GM18505 (cell line): ENCODE results near the gene SMCP.

Source experiments
- ATAC-seq: cut with Tn5 transposase; IDR thresholded peaks from one replicate; pipeline ENCODE4 v1.9.1; 2021; ENCODE audit not compliant: unreplicated experiment
- POLR2A ChIP-seq: IDR thresholded peaks from 4 replicates; pipeline ENCODE4 v1.6.1; 2011; ENCODE audit warnings: borderline replicate concordance; ENCODE audit not compliant: insufficient read depth, insufficient read length; ENCODE audit errors: extremely low read depth

SMCP gene

DNA sequence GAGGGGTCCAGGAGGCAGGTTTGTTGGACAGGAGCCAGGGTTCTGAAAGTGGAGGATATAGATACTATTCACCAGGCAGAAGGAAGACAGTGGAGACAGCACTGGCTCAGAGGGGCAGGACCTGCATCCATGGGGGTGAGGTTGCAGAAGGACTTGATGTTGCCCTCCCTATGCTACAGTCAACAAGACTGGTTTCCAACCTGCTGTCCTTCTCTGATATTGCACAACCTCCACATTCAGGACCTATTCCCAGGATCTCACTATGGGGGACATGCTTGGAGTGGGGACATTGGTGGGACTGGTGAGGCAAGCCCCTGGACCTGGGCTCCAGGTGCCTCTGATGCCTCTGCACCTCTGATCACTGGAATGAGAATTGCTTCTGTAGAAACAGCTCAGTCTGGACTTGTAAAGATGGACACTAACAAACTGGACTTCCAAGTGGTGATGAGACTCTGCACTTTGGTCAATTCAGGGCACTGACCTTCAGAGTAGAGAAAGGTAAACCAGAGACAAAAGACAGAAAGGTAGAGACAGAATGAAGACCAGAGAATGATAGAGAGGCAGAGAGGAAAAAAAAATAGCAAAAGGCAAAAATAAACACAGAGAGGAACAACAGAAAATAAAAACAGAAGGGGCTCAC, 1.6 kb downstream of the SMCP start:
- no peak for ATAC-seq
- no peak for TF ChIP-seq POLR2A

DNA sequence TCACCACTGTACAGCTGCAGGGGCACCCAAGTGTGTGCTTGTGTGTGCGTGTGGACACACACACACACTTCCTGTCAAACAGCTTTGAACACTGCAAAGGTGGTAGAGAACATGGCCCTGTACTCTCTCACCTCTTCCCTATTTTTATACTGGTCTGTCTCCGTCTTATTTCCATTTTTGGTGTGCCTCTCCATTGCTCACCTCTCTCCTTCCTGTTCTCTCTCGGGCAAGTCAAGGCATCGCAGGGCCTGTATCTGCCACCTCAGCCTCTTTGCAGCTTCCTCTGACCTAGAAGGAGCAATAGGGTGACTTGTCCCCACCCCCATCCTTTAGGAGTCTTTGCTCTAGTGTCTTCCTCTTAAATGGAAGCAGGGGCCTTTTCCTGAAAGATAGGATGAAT, 2.2 kb downstream of the SMCP start:
- no peak for TF ChIP-seq POLR2A
- no peak for ATAC-seq

DNA sequence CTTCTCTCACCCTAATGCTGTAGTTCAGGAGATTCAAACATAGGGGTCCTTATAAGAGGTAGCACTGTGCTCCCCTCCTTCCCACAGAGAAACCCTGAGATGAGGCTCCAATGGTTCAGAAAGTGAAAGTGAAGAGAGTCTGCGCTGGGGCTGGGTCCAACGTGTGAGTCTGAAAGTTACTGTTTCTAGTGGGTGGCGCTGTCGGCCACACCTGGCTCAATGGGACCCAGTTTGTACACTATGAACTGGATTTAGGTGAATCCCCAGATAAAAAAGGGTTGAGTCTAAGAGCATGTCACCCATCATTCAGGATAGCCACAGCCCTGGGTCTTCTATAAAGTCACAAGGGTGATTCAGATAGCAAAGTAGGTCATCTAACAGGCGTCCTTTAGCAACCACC, 2.8 kb downstream of the SMCP start:
- no peak for ATAC-seq
- TF ChIP-seq POLR2A = no peak

DNA sequence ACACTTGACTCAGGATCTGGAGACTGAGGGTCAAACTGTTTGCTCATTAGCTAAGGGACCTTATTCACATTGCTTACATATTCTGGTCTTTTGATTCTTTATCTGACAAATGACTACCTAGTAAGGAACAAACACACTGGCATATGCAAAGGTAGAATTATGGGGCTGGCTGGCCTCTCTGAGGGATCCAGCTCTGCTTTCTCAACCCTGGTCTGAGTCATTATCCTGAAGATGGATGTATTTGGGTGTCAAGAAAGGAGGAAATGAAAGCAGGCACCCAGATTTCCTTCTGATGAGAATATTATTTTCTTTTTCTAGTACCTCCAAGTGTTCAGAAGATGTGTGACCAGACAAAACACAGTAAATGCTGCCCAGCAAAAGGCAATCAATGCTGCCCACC, 6.0 kb downstream of the SMCP start:
- TF ChIP-seq POLR2A = no peak
- ATAC-seq = no peak

DNA sequence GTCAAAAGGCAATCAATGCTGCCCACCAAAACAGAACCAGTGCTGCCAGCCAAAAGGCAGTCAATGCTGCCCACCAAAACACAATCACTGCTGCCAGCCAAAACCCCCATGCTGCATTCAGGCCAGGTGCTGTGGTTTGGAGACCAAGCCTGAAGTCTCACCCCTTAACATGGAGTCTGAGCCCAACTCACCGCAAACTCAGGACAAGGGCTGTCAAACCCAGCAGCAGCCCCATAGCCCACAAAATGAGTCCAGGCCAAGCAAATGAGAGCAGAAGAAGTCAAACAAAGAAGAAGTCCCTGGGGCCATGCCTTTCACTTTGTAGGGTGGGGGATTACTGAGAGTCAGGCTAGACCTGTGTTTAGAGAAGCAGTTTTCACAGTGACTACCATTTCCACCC, 6.4 kb downstream of the SMCP start:
- ATAC-seq = no peak
- TF ChIP-seq POLR2A = no peak

DNA sequence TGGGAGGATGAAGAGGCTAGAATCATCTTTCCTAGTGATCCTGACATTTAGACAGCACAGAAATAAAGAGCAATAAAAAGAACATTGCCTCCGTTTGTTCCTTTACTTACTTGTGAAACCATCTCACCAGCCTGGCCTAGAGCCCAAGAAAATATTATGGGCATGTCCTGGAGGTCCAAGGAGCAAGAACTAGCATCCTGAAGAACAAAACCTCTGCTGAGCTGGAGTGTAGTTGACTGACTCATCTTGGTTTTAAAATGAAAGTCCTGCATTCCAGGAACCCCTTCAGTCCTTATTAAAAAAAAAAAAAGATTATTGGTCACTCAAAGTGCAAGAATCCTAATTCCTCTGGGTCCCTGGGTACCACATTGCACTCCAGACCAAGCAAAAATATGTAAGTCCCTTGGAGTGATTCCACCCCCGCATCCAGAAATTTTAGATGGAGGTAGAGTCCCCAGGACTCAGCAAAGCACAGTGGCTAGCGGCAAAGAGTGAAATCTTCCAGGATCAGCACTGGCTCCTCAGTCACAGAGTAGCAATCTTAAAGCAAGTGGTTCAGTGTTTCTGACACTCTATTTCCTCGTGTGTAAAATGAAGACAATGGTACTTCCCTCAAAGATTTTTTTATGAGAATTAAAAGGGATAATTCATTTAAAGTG, 7.0 kb downstream of the SMCP start:
- ATAC-seq = no peak
- TF ChIP-seq POLR2A = no peak

DNA sequence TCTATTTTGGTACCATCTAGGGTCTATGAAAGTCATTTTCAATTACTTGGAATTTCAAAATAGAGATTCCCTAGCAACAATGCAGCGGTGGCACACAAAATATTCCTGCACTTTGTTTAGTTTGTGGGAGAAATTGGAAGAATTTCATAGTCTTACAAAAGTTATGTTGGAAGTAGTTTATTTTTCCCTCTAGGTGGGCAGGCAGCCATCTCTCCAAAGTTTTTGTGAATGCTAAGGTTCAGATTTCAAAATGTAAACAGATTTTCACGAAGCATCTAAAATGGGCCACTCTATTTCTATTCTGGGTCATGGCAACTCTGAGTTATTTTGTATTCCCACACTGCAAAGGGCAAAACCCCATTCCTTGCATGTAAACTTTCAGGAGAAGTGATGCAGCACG, 8.0 kb downstream of the SMCP start:
- no peak for TF ChIP-seq POLR2A
- no peak for ATAC-seq

DNA sequence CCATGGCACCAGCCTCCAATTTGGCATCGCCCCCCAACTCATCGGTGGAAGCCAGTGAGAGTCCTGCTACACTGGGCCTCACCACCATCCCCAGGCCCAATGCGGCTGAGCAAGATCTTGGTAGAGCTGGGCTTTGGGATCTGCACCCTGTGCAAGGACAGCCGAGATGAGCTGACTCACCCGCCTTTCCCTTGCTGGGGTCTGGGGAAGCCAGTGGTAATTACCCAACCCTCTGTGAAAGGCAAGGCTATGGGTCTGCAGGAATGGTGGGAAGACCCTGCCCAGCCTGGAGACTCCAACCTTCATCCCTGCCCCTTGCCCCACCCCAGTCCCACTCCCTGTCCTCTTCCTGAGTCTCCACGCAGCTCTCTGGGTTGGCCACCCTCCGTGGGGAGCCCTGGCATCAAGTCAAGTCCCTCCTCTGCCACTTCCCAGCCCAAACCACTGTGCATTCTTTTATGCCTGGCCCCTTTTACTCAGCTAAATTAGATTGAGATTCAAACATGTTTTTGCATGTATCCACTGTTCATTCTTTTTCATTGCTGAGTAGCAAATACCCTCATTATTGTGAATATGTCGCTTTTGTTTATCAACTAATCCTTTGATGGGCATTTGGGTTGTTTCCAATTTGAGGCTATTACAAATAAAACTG, 8.8 kb downstream of the SMCP start:
- TF ChIP-seq POLR2A = no peak
- no peak for ATAC-seq

DNA sequence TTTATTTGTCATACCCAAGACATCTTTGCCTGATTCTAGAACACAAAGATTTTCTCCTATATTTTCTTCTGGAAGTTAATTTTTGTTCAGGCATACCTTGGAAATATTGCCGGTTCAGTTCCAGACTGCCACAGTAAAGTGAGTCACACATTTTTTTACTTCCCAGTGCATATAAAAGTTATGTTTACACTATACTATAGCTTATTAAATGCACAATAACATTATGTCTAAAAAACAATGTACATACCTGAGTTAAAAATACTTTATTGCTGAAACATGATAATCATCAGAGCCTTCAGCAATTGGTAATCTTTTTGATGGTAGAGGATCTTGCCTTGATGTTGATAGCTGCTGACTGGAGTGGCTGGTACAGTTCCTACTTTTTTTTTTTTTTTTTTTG, 10.0 kb downstream of the SMCP start:
- TF ChIP-seq POLR2A = no peak
- no peak for ATAC-seq

DNA sequence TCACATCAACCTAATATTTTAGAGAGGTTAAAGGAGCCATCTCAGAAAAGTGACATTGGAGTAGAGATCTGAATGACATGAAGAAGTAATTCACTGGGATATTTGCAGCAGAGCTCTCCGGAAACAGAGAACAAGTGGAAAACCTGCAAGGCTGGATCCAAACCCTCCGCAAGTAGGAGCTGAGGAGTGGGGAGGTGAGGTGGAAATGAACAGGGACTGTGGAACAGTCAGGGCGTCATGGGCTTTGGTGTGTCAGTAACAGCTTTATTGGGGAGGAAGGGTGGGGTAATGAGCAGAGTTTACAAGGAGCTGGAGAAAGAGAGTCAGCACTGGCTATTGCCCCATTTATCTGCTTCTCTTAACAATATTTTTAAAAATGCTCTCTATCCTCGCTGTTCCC, 20.9 kb downstream of the SMCP start:
- TF ChIP-seq POLR2A = no peak
- ATAC-seq = no peak

DNA sequence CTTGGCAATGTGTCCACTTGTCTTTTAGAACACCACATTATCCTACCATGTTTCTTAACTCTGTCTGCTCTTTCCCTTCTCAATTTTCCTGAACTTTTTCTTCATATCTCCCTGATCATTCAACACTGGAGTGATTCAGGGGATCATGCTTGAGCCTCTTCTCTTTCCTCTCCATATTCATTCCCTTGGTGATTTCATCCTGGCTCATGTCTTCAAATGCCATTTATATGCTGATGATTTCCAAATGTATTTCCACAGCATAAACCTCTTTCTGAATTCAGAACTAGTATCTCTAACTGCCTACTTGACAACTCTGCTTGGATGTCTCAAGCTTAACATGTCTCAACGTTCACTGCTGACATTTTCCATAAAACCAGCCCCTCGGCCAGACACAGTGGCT, 21.8 kb downstream of the SMCP start:
- no peak for ATAC-seq
- TF ChIP-seq POLR2A = no peak

DNA sequence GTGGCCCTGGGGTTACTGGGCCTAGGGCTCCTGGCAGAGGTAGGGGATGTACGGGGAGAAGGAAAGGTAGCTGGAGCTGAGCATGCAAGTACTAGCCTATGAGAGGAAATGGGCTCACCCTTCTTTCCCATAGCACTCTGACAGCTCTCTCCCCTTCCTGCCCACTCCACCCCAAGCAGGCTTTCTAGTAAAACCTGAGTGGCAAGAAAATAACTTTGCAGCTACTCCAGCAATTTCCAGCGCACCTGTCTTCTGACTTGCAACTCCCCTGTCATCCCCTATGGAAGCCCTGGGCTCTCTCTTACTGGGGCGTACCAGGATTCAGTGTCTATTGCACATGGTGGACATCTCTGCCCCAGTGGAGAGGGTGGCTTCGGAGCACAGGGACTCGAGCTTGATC, 23.5 kb downstream of the SMCP start:
- no peak for ATAC-seq
- no peak for TF ChIP-seq POLR2A

DNA sequence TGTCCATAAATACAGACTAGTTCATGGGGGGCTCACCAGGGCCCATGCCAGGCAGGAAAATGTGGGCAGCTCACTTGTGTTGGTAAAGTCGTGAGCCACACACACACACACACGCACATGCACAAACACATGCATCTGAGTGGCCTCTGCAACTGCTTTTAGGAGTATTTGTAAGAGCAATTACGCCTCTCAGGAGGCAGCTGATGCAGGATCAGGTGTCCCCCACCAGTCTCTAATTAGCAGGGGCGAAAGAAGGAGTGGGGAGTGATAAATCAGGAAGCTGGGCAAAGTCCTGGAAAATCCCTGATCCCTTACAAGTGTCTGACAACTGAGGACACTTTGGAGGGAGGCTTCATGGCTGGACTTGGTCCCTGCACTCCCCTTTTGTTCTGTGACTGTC, 24.5 kb downstream of the SMCP start:
- no peak for TF ChIP-seq POLR2A
- no peak for ATAC-seq
